ENCODE data around the gene RERG.

RERG gene

GRCh38 chr12:15234508-15234907, 13.3 kb upstream of the RERG start:
- Histone ChIP-seq H3K27me3 (ENCODE audit: insufficient read depth, low read depth, severe bottlenecking) (no peaks in the 10 kb centered on the region), H3K4me3 (ENCODE audit: low read depth, low read length) (no peak overlapping the region), H3K36me3 (no peaks in the 10 kb centered on the region), H3K9me3 (ENCODE audit: severe bottlenecking) (no peaks in the 10 kb centered on the region), H3K27ac (no peak overlapping the region)
- TF ChIP-seq CTCF (IDR thresholded peaks at IDR 0.05; ENCODE audit: low read depth, low read length) = no peak
- no peak for DNase-seq

DNA sequence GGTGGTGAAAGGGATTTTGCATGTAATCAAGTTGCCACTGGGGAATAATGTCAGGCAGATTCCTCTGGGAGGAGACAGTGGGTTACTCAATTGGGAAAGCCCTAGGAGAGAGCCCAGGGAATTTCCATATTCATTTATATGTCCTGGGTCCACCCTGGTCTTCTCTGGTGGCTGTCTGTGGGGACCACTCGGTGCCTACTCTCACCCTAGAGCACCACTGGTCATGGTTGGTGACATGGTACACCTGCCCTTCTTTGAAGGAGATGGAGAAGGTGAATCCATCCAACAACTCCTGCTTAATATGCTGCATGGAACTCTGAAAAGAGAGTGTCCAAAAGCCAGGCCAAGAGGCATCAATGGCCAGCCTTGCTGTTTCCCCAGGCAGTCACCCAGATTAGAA, 12.8 kb upstream of the RERG start:
- Histone ChIP-seq H3K4me3 (ENCODE audit: low read depth, low read length) (no peak overlapping the region), H3K36me3 (no peaks in the 10 kb centered on the region), H3K27me3 (ENCODE audit: insufficient read depth, low read depth, severe bottlenecking) (no peaks in the 10 kb centered on the region), H3K9me3 (ENCODE audit: severe bottlenecking) (no peaks in the 10 kb centered on the region), H3K27ac (no peak overlapping the region)
- DNase-seq = no peak
- no peak for TF ChIP-seq CTCF (IDR thresholded peaks at IDR 0.05; ENCODE audit: low read depth, low read length)

DNA sequence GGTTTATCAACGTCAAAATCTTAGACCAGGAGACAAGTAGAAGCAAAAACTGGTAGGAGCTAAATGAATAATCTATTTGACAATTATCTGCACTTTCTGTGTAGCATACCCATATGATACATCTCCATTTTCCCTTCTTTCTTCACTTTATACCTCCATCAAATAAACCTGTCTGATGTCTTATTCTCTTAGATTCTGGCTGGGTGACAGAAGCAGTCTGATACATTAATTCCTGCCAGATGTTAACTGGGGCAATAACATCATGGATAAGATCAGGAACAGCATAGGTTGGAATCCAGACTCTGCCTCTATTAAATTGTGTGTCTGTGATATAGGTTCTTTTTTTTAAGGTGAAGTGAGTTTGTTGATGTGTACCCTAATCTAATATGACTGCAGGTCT, 11.7 kb upstream of the RERG start:
- TF ChIP-seq CTCF (IDR thresholded peaks at IDR 0.05; ENCODE audit: low read depth, low read length) = no peak
- Histone ChIP-seq H3K27me3 (ENCODE audit: insufficient read depth, low read depth, severe bottlenecking) (no peaks in the 10 kb centered on the region), H3K9me3 (ENCODE audit: severe bottlenecking) (no peaks in the 10 kb centered on the region), H3K4me3 (ENCODE audit: low read depth, low read length) (no peak overlapping the region), H3K36me3 (no peaks in the 10 kb centered on the region), H3K27ac (no peak overlapping the region)
- no peak for DNase-seq

- Histone ChIP-seq H3K4me3 (ENCODE audit: low read depth, low read length) (no peak overlapping the region), H3K9me3 (ENCODE audit: severe bottlenecking) (no peaks in the 10 kb centered on the region), H3K27ac (no peak overlapping the region), H3K36me3 (no peaks in the 10 kb centered on the region), H3K27me3 (ENCODE audit: insufficient read depth, low read depth, severe bottlenecking) (no peaks in the 10 kb centered on the region)
- TF ChIP-seq CTCF (IDR thresholded peaks at IDR 0.05; ENCODE audit: low read depth, low read length) = no peak
- DNase-seq = no peak
These were observed 10.3 kb upstream of the RERG start for GRCh38 chr12:15231493-15231892.

- TF ChIP-seq CTCF (IDR thresholded peaks at IDR 0.05; ENCODE audit: low read depth, low read length) = no peak
- no peak for DNase-seq
- Histone ChIP-seq H3K27ac (no peak overlapping the region), H3K27me3 (ENCODE audit: insufficient read depth, low read depth, severe bottlenecking) (no peaks in the 10 kb centered on the region), H3K36me3 (no peaks in the 10 kb centered on the region), H3K9me3 (ENCODE audit: severe bottlenecking) (no peaks in the 10 kb centered on the region), H3K4me3 (ENCODE audit: low read depth, low read length) (no peak overlapping the region)
These were observed 9.5 kb upstream of the RERG start for GRCh38 chr12:15230751-15231150.

DNA sequence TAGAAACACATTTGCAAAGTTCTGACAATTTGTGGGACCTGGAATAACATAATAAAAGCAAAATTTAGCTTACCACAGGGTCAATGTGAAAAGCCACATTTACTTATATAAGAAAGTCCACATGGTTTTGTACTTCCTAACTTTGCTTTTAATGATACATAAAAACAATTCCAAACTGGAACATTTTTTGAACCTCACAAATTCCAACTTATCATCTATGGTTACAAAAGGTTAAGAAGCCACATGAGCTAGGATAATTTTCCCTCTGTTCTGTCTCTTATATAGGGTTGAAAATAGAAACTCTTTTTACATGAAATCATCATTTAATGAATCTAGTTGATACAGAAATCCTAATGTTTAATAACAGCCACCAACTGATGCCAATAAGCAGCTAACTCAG, 8.9 kb upstream of the RERG start:
- H3K4me3 ChIP-seq (ENCODE audit: low read depth, low read length) = no peak overlapping the region
- H3K9me3 ChIP-seq (ENCODE audit: severe bottlenecking) = no peaks in the 10 kb centered on the region
- TF ChIP-seq CTCF (IDR thresholded peaks at IDR 0.05; ENCODE audit: low read depth, low read length) = no peak
- DNase-seq = no peak
- H3K27me3 ChIP-seq (ENCODE audit: insufficient read depth, low read depth, severe bottlenecking) = no peaks in the 10 kb centered on the region
- H3K36me3 ChIP-seq = no peaks in the 10 kb centered on the region
- H3K27ac ChIP-seq = no peak overlapping the region

All from WERI-Rb-1 (cell line).